Mesenchymal stem cell (in vitro differentiated cells and primary cell): ENCODE results near the gene RYR2.

Source experiments
- DNase-seq: peaks from one replicate; pipeline ENCODE4 v3.0.0-alpha.2; 2013
- H2AFZ ChIP-seq: one replicate; pipeline ENCODE4 v1.6.1; 2013; ENCODE audit warnings: low read depth, mild to moderate bottlenecking, control low read depth, inconsistent platforms, low read length, moderate library complexity
- H2AK5ac ChIP-seq: 2 replicates; pipeline ENCODE4 v1.6.1; 2013; ENCODE audit warnings: low read length, moderate library complexity, mild to moderate bottlenecking, inconsistent platforms; ENCODE audit not compliant: severe bottlenecking
- H2BK120ac ChIP-seq: one replicate; pipeline ENCODE4 v1.6.1; 2013; ENCODE audit warnings: low read depth, mild to moderate bottlenecking, inconsistent platforms, low read length, moderate library complexity
- H2BK12ac ChIP-seq, 2 experiments: one replicate each; pipeline ENCODE4 v1.6.1; 2013; ENCODE audit warnings: inconsistent platforms in 2 of 2, low read length in 2 of 2, mild to moderate bottlenecking in 2 of 2, moderate library complexity in 2 of 2, control low read depth in 1 of 2
- H2BK15ac ChIP-seq: one replicate; pipeline ENCODE4 v1.6.1; 2013; ENCODE audit warnings: mild to moderate bottlenecking, low read depth, inconsistent platforms; ENCODE audit not compliant: poor library complexity, severe bottlenecking
- H2BK5ac ChIP-seq: 2 replicates; pipeline ENCODE4 v1.6.1; 2013; ENCODE audit warnings: low read depth, mild to moderate bottlenecking, low read length, control low read depth, inconsistent platforms; ENCODE audit not compliant: poor library complexity, severe bottlenecking
- H3K14ac ChIP-seq, 2 experiments: one replicate each; pipeline ENCODE4 v1.6.1; 2013; ENCODE audit warnings: inconsistent platforms in 2 of 2, low read length in 2 of 2, control low read depth in 1 of 2, mild to moderate bottlenecking in 1 of 2, moderate library complexity in 1 of 2
- H3K18ac ChIP-seq, 2 experiments: one replicate each; pipeline ENCODE4 v1.6.1; 2013; ENCODE audit warnings: inconsistent platforms in 2 of 2, low read length in 2 of 2, control low read depth in 1 of 2, low read depth in 1 of 2, mild to moderate bottlenecking in 1 of 2
- H3K23ac ChIP-seq, 2 experiments: one replicate each; pipeline ENCODE4 v1.6.1; 2013; ENCODE audit warnings: inconsistent platforms in 2 of 2, low read length in 2 of 2, mild to moderate bottlenecking in 2 of 2, moderate library complexity in 2 of 2, control low read depth in 1 of 2
- H3K27ac ChIP-seq: 2 replicates; pipeline ENCODE4 v1.5.1; 2013; ENCODE audit warnings: mild to moderate bottlenecking, moderate library complexity, low read length, control low read depth, inconsistent platforms; ENCODE audit not compliant: poor library complexity, severe bottlenecking
- H3K27me3 ChIP-seq, 2 experiments: 2 replicates each; pipeline versions ENCODE4 v1.6.1 to v1.7.0; 2013; ENCODE audit warnings: low read length in 2 of 2, mild to moderate bottlenecking in 2 of 2, moderate library complexity in 2 of 2, control low read depth in 1 of 2, inconsistent platforms in 1 of 2; ENCODE audit not compliant: control insufficient read depth in 1 of 2, insufficient read depth in 1 of 2
- H3K36me3 ChIP-seq, 2 experiments: 2 replicates each; pipeline versions ENCODE4 v1.6.1 to v1.7.0; 2013; ENCODE audit warnings: low read length in 2 of 2, control low read depth in 1 of 2, inconsistent platforms in 1 of 2, low read depth in 1 of 2, mild to moderate bottlenecking in 1 of 2; ENCODE audit not compliant: insufficient read depth in 2 of 2, control insufficient read depth in 1 of 2
- H3K4ac ChIP-seq, 2 experiments: one replicate each; pipeline ENCODE4 v1.6.1; 2013; ENCODE audit warnings: inconsistent platforms in 2 of 2, low read length in 2 of 2, mild to moderate bottlenecking in 2 of 2, moderate library complexity in 2 of 2, control low read depth in 1 of 2, low read depth in 1 of 2
- H3K4me1 ChIP-seq: 2 replicates; pipeline ENCODE4 v1.6.1; 2013; ENCODE audit warnings: low read depth, low read length, control low read depth; ENCODE audit not compliant: control insufficient read depth, insufficient read depth
- H3K4me2 ChIP-seq: 2 replicates; pipeline ENCODE4 v1.6.1; 2013; ENCODE audit warnings: low read length, mild to moderate bottlenecking, inconsistent platforms; ENCODE audit not compliant: poor library complexity, severe bottlenecking
- H3K4me3 ChIP-seq, 2 experiments: 2 replicates each; pipeline versions ENCODE4 v1.5.1 to v1.7.0; 2013; ENCODE audit warnings: low read length in 2 of 2, mild to moderate bottlenecking in 2 of 2, control low read depth in 1 of 2, low read depth in 1 of 2; ENCODE audit not compliant: insufficient read depth in 1 of 2
- H3K79me1 ChIP-seq: replicated peaks from 2 replicates; pipeline ENCODE4 v1.6.1; 2013; ENCODE audit warnings: mild to moderate bottlenecking, control low read depth, low read length, inconsistent platforms; ENCODE audit not compliant: poor library complexity, severe bottlenecking
- H3K9ac ChIP-seq: 2 replicates; pipeline ENCODE4 v1.7.0; 2013; ENCODE audit warnings: mild to moderate bottlenecking, low read length, moderate library complexity
- H3K9me3 ChIP-seq: 2 replicates; pipeline ENCODE4 v1.7.0; 2013; ENCODE audit warnings: mild to moderate bottlenecking, low read length; ENCODE audit not compliant: control insufficient read depth
- H4K8ac ChIP-seq: one replicate; pipeline ENCODE4 v1.6.1; 2013; ENCODE audit warnings: inconsistent platforms, mild to moderate bottlenecking, low read length, moderate library complexity
- H4K91ac ChIP-seq: one replicate; pipeline ENCODE4 v1.6.1; 2013; ENCODE audit warnings: mild to moderate bottlenecking, low read length, inconsistent platforms
- WGBS: methylation state at CpG from one replicate; pipeline ENCODE4 v1.1.7; 2013; ENCODE audit warnings: mixed read lengths; 5-methylcytosine and 5-hydroxymethylcytosine counted together

RYR2 gene

GRCh38 chr1:237016626-237017025, 25.4 kb upstream of the RYR2 start:
- Histone ChIP-seq H3K4me2 (no peak overlapping the region), H2BK12ac (no peak overlapping the region), H2BK120ac (no peak overlapping the region), H2BK15ac (no peak overlapping the region), H3K9me3 (peaks cover 3% of the 10 kb centered on the region), H3K27me3 (peaks cover 0 to 8% of the 10 kb centered on the region in 2 experiments), H3K18ac (no peak overlapping the region), H3K14ac (no peak overlapping the region), H4K8ac (no peak overlapping the region), H3K27ac (no peak overlapping the region), H3K4me3 (no peak overlapping the region), H3K23ac (no peak overlapping the region), H4K91ac (no peak overlapping the region), H2AFZ (no peak overlapping the region), H3K4ac (no peak overlapping the region), H2AK5ac (no peak overlapping the region), H3K4me1 (peaks cover 4% of the 10 kb centered on the region), H3K79me1 (no peaks in the 10 kb centered on the region), H3K9ac (no peak overlapping the region), H3K36me3 (no peaks in the 10 kb centered on the region), H2BK5ac (no peak overlapping the region)
- no peak for DNase-seq
- 63% methylated on average over 1 of the region's 1 CpG for WGBS

DNA sequence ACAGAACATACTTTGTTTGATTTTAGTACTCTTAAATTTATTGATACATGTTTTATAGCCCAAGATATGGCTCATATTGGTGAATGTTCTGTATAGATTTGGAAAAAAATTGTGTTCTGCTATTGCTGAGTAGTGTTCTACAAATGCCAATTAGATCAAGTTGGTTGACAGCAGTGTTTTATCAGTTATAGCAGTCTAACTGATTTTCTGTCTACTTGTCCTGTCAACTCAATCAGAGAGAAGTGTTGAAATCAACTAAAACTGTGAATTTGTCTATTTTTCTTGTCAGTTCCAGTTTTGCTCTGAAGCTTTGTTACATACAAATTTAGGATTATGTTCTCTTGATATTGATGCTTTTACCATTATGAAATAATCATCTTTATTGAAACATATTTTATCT, 23.1 kb upstream of the RYR2 start:
- Histone ChIP-seq H3K18ac (no peak overlapping the region), H2BK15ac (no peak overlapping the region), H3K9ac (no peak overlapping the region), H2AFZ (no peak overlapping the region), H2BK12ac (no peak overlapping the region), H3K27me3 (peaks cover 0 to 5% of the 10 kb centered on the region in 2 experiments), H3K4me3 (no peak overlapping the region), H3K9me3 (peaks cover 3% of the 10 kb centered on the region), H2AK5ac (no peak overlapping the region), H4K8ac (no peak overlapping the region), H4K91ac (no peak overlapping the region), H3K4me2 (no peak overlapping the region), H3K14ac (no peak overlapping the region), H3K36me3 (no peaks in the 10 kb centered on the region), H3K23ac (no peak overlapping the region), H3K27ac (no peak overlapping the region), H2BK5ac (no peak overlapping the region), H3K4me1 (no peaks in the 10 kb centered on the region), H3K4ac (no peak overlapping the region), H2BK120ac (no peak overlapping the region), H3K79me1 (no peaks in the 10 kb centered on the region)
- DNase-seq = no peak

- H4K8ac ChIP-seq = no peak overlapping the region
- H3K4me3 ChIP-seq = no peak overlapping the region
- H4K91ac ChIP-seq = no peak overlapping the region
- H3K9me3 ChIP-seq = no peaks in the 10 kb centered on the region
- H2BK5ac ChIP-seq = no peak overlapping the region
- H3K27ac ChIP-seq = no peak overlapping the region
- H3K27me3 ChIP-seq = no peaks in the 10 kb centered on the region
- no peak overlapping the region for H3K18ac ChIP-seq
- H2AFZ ChIP-seq = no peak overlapping the region
- no peak overlapping the region for H2BK12ac ChIP-seq
- no peak overlapping the region for H2BK120ac ChIP-seq
- H3K14ac ChIP-seq = no peak overlapping the region
- H3K4ac ChIP-seq = no peak overlapping the region
- H3K4me1 ChIP-seq = no peaks in the 10 kb centered on the region
- no peak overlapping the region for H2AK5ac ChIP-seq
- DNase-seq = no peak
- H3K4me2 ChIP-seq = no peak overlapping the region
- no peak overlapping the region for H3K9ac ChIP-seq
- no peak overlapping the region for H3K23ac ChIP-seq
- no peaks in the 10 kb centered on the region for H3K36me3 ChIP-seq
- H3K79me1 ChIP-seq = no peaks in the 10 kb centered on the region
- no CpG with 5 or more reads among the region's 10 CpGs for WGBS
- no peak overlapping the region for H2BK15ac ChIP-seq
Measured at GRCh38 chr1:237025358-237026074, 16.5 kb upstream of the RYR2 start.

GRCh38 chr1:237029240-237029639, 12.7 kb upstream of the RYR2 start:
- H3K27ac ChIP-seq = no peak overlapping the region
- H3K9me3 ChIP-seq = no peaks in the 10 kb centered on the region
- H3K9ac ChIP-seq = no peak overlapping the region
- H2BK15ac ChIP-seq = no peak overlapping the region
- H2BK12ac ChIP-seq = no peak overlapping the region
- no peak overlapping the region for H3K18ac ChIP-seq
- H3K27me3 ChIP-seq = no peaks in the 10 kb centered on the region
- no peak overlapping the region for H3K14ac ChIP-seq
- H3K4me2 ChIP-seq = no peak overlapping the region
- WGBS = no CpG with 5 or more reads among the region's 3 CpGs
- no peak overlapping the region for H2AK5ac ChIP-seq
- no peak overlapping the region for H3K23ac ChIP-seq
- H4K8ac ChIP-seq = no peak overlapping the region
- H3K4me3 ChIP-seq = no peak overlapping the region
- H2BK5ac ChIP-seq = no peak overlapping the region
- no peaks in the 10 kb centered on the region for H3K4me1 ChIP-seq
- no peaks in the 10 kb centered on the region for H3K79me1 ChIP-seq
- no peak overlapping the region for H2BK120ac ChIP-seq
- no peak overlapping the region for H4K91ac ChIP-seq
- H2AFZ ChIP-seq = no peak overlapping the region
- no peak overlapping the region for H3K4ac ChIP-seq
- H3K36me3 ChIP-seq = no peaks in the 10 kb centered on the region
- DNase-seq = no peak
